ENCODE results near the gene MORC4. TPM values are rescaled to one million over a fixed set of nuclear protein-coding genes. Genes with fewer than 3 reads are reported as not detected.

Gene MORC4
- polyA plus RNA-seq, 2 of the 4 experiments (the other 2 are of a cell fraction) = 75.7 to 98.2 TPM

DNA sequence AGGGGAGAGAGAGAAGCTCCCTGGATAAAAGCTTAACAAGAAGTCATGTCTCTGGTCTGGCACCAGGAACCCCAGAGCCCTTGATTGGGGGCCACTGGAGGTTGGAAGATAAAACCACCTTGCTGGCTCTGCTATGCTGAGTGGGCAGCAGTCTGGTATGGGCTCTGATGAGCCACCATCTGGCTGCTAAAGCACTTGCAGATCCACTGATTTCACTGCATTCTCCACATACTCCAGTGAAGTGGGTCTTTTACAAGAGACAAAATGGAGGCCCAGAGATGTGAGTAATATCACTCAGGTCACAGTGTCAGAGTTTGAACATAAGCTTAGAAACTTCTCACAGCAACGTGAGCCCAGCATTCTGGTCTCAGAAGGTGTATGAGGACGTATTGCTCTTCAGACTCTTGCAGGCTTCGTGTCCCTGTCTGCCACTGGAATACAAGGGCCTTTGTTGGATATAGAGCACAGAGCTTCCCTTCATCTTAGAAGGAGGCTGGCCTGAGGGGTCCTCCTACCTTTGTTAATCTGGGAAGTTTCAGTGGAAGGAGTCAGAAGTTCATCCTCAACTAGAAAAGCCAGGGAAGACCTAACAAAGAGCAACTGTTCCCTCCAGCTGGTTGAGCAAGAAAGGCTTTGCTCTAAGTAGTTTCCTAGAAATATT lies 68.1 kb downstream of the MORC4 start (continued):
- TF ChIP-seq TP53 (CRISPR knock-in tag; IDR thresholded peaks at IDR 0.05) = no peak
- TF ChIP-seq NR3C1 (IDR thresholded peaks at IDR 0.05) = no peak
- TF ChIP-seq FOSL2 (IDR thresholded peaks at IDR 0.05) = no peak
- TF ChIP-seq FOSL2 (CRISPR knock-in tag; IDR thresholded peaks at IDR 0.05) = no peak

DNA sequence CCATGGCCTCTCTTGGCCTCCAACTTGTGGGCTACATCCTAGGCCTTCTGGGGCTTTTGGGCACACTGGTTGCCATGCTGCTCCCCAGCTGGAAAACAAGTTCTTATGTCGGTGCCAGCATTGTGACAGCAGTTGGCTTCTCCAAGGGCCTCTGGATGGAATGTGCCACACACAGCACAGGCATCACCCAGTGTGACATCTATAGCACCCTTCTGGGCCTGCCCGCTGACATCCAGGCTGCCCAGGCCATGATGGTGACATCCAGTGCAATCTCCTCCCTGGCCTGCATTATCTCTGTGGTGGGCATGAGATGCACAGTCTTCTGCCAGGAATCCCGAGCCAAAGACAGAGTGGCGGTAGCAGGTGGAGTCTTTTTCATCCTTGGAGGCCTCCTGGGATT lies 71.8 kb downstream of the MORC4 start:
- Histone ChIP-seq H3K4me3 (0 out of 3 replicates have a peak overlapping the region, but pooled peaks have one; percentile 23), H3K4me1 (peaks cover 72% of the 10 kb centered on the region), H3K4me2 (peak overlapping the region; percentile 50), H3K27ac (peak overlapping the region; percentile 92 to 99), H3K9me3 (no peaks in the 10 kb centered on the region; the same call in 2 of the 3 replicates)
- 88% methylated on average over 3 of the region's 4 CpGs for WGBS (ENCODE audit: missing lambda C conversion rate)
- DNase-seq (ENCODE audit: low read depth in 1 of 2, low spot score in 1 of 2) = no peak
- POLR2A ChIA-PET = no interaction called here
- CTCF ChIA-PET = interaction anchor here (0.8 to 1.6 kb wide), 4 partner anchors 9 to 50 kb away, joined by 3 to 4 read pairs (median 4); no protein-coding TSS in a partner anchor
- ATAC-seq = no peak
- TF ChIP-seq CBX2 (IDR thresholded peaks at IDR 0.05; ENCODE audit: borderline replicate concordance, low read depth) (no peak), NPAS2 (CRISPR knock-in tag; IDR thresholded peaks at IDR 0.05; ENCODE audit: borderline replicate concordance) (no peak), HOXB5 (CRISPR knock-in tag; IDR thresholded peaks at IDR 0.05) (no peak), RCOR1 (IDR thresholded peaks at IDR 0.05; ENCODE audit: low read depth, low read length) (no peak), RARB (CRISPR knock-in tag; IDR thresholded peaks at IDR 0.05) (no peak), CHD2 (IDR thresholded peaks at IDR 0.05; ENCODE audit: low read length, partially characterized antibody) (no peak), HDAC2 (IDR thresholded peaks at IDR 0.05) (no peak), HOXB13 (CRISPR knock-in tag; IDR thresholded peaks at IDR 0.05; ENCODE audit: low read depth) (no peak)
- TF ChIP-seq, protein P1, sequence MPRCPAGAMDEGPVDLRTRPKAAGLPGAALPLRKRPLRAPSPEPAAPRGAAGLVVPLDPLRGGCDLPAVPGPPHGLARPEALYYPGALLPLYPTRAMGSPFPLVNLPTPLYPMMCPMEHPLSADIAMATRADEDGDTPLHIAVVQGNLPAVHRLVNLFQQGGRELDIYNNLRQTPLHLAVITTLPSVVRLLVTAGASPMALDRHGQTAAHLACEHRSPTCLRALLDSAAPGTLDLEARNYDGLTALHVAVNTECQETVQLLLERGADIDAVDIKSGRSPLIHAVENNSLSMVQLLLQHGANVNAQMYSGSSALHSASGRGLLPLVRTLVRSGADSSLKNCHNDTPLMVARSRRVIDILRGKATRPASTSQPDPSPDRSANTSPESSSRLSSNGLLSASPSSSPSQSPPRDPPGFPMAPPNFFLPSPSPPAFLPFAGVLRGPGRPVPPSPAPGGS (IDR thresholded peaks at IDR 0.05) = no peak
- TF ChIP-seq, protein P2, sequence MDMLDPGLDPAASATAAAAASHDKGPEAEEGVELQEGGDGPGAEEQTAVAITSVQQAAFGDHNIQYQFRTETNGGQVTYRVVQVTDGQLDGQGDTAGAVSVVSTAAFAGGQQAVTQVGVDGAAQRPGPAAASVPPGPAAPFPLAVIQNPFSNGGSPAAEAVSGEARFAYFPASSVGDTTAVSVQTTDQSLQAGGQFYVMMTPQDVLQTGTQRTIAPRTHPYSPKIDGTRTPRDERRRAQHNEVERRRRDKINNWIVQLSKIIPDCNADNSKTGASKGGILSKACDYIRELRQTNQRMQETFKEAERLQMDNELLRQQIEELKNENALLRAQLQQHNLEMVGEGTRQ (IDR thresholded peaks at IDR 0.05) = no peak
- TF ChIP-seq, protein P3, sequence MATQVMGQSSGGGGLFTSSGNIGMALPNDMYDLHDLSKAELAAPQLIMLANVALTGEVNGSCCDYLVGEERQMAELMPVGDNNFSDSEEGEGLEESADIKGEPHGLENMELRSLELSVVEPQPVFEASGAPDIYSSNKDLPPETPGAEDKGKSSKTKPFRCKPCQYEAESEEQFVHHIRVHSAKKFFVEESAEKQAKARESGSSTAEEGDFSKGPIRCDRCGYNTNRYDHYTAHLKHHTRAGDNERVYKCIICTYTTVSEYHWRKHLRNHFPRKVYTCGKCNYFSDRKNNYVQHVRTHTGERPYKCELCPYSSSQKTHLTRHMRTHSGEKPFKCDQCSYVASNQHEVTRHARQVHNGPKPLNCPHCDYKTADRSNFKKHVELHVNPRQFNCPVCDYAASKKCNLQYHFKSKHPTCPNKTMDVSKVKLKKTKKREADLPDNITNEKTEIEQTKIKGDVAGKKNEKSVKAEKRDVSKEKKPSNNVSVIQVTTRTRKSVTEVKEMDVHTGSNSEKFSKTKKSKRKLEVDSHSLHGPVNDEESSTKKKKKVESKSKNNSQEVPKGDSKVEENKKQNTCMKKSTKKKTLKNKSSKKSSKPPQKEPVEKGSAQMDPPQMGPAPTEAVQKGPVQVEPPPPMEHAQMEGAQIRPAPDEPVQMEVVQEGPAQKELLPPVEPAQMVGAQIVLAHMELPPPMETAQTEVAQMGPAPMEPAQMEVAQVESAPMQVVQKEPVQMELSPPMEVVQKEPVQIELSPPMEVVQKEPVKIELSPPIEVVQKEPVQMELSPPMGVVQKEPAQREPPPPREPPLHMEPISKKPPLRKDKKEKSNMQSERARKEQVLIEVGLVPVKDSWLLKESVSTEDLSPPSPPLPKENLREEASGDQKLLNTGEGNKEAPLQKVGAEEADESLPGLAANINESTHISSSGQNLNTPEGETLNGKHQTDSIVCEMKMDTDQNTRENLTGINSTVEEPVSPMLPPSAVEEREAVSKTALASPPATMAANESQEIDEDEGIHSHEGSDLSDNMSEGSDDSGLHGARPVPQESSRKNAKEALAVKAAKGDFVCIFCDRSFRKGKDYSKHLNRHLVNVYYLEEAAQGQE (IDR thresholded peaks at IDR 0.05) = no peak
- no peak for FAIRE-seq

DNA sequence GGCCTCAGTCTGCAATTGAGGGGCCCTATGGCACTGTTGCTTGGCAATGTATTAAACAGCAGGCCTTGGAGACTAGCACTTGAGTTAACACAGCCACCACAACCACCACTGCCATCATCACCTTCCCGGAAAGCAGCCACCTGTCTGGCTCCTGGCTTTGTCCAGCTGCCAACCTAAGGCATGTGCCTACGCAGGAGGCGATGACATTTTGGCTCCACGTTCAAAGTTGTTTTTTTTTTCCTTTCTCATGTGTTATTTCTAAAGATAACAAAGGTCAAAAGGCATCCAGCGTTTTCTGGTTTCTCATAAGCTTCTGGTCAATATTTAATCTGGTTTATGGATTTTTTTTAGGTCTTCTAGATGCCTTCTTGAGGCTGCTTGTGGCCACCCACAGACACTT lies 72.3 kb downstream of the MORC4 start:
- 17% methylated on average over 5 of the region's 5 CpGs for whole genome bisulfite sequencing (ENCODE audit: missing lambda C conversion rate)
- no peak overlapping the region for H3K4me3 ChIP-seq
- POLR2A ChIA-PET = no interaction called here
- peak; percentile 13 for FAIRE-seq
- peak; percentile 42 to 63; a peak in 5 of 6 replicates for ATAC-seq
- peak overlapping the region; percentile 92 to 99 for H3K27ac ChIP-seq
- no peaks in the 10 kb centered on the region; the same call in 2 of the 3 replicates for H3K9me3 ChIP-seq
- CTCF ChIA-PET = interaction anchor here (1.2 to 1.6 kb wide), 2 partner anchors 23 to 29 kb away, joined by 3 to 4 read pairs; no protein-coding TSS in a partner anchor
- peak; percentile 18 to 77 for DNase-seq (ENCODE audit: low read depth in 1 of 2, low spot score in 1 of 2)
- peaks cover 67% of the 10 kb centered on the region for H3K4me1 ChIP-seq
- H3K4me2 ChIP-seq = peak overlapping the region; percentile 50
- TF ChIP-seq CHD4 (IDR thresholded peaks at IDR 0.05; ENCODE audit: borderline replicate concordance) (no peak), NR3C1 (IDR thresholded peaks at IDR 0.05) (no peak), RCOR1 (IDR thresholded peaks at IDR 0.05; ENCODE audit: low read depth, low read length) (no peak), KDM5A (IDR thresholded peaks at IDR 0.05) (no peak), EHMT2 (IDR thresholded peaks at IDR 0.05; ENCODE audit: low read depth) (no peak), MAFK (IDR thresholded peaks at IDR 0.05; ENCODE audit: partially characterized antibody) (no peak), CBX8 (IDR thresholded peaks at IDR 0.05) (no peak), HOXB13 (CRISPR knock-in tag; IDR thresholded peaks at IDR 0.05; ENCODE audit: low read depth) (no peak), POLR2AphosphoS2 (conservative IDR thresholded peaks at IDR 0.05; ENCODE audit: low read length) (no peak), ZSCAN20 (CRISPR knock-in tag; IDR thresholded peaks at IDR 0.05) (no peak), NPAS2 (CRISPR knock-in tag; IDR thresholded peaks at IDR 0.05; ENCODE audit: borderline replicate concordance) (no peak), SREBF2 (IDR thresholded peaks at IDR 0.05) (no peak), BHLHE40 (IDR thresholded peaks at IDR 0.05; ENCODE audit: low read depth, low read length) (no peak), KDM1A (IDR thresholded peaks at IDR 0.05; ENCODE audit: low read depth) (no peak)
- TF ChIP-seq, protein P2 (IDR thresholded peaks at IDR 0.05) = no peak
- TF ChIP-seq, protein P4, sequence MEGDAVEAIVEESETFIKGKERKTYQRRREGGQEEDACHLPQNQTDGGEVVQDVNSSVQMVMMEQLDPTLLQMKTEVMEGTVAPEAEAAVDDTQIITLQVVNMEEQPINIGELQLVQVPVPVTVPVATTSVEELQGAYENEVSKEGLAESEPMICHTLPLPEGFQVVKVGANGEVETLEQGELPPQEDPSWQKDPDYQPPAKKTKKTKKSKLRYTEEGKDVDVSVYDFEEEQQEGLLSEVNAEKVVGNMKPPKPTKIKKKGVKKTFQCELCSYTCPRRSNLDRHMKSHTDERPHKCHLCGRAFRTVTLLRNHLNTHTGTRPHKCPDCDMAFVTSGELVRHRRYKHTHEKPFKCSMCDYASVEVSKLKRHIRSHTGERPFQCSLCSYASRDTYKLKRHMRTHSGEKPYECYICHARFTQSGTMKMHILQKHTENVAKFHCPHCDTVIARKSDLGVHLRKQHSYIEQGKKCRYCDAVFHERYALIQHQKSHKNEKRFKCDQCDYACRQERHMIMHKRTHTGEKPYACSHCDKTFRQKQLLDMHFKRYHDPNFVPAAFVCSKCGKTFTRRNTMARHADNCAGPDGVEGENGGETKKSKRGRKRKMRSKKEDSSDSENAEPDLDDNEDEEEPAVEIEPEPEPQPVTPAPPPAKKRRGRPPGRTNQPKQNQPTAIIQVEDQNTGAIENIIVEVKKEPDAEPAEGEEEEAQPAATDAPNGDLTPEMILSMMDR (IDR thresholded peaks at IDR 0.05) = no peak
- TF ChIP-seq, protein P5, sequence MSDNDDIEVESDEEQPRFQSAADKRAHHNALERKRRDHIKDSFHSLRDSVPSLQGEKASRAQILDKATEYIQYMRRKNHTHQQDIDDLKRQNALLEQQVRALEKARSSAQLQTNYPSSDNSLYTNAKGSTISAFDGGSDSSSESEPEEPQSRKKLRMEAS (IDR thresholded peaks at IDR 0.05) = no peak
